DLD1 (cell line): ENCODE measurements around the gene C1orf174.

Experiments
- in situ Hi-C: cut with HindIII; loops from 2 replicates; pipeline ENCODE4 v1.10.0; 2017; ENCODE audit warnings: low sequenced_read_pairs

C1orf174 gene

GRCh38 chr1:3900150-3900968 is at the start of gene C1orf174:
Gene C1orf174 (minus strand): TSS chr1:3900272. CDS start chr1:3900186, 86 bp downstream.
- in situ Hi-C loops: no loop called here

DNA sequence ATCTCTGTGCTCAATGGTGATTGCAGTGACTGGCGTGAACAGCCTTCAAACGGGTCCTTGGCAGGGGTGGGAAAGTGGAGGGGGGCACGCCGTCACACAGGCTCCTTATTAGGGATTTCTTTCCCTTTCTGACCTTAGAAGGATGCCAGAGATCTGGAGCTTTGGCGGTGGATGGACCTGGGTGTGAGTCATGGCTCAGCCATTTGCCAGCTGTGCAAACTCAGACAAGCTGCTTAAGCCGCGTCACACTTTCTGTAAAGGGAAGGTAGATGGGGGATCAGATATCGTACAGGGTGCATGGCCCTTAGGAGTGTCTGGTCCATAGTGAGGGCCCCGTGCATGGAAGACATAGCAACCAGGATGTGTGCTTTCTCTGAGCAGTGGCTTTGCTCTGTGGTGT is 48.3 kb upstream of the C1orf174 start:
- in situ Hi-C loops: no loop called here

DNA sequence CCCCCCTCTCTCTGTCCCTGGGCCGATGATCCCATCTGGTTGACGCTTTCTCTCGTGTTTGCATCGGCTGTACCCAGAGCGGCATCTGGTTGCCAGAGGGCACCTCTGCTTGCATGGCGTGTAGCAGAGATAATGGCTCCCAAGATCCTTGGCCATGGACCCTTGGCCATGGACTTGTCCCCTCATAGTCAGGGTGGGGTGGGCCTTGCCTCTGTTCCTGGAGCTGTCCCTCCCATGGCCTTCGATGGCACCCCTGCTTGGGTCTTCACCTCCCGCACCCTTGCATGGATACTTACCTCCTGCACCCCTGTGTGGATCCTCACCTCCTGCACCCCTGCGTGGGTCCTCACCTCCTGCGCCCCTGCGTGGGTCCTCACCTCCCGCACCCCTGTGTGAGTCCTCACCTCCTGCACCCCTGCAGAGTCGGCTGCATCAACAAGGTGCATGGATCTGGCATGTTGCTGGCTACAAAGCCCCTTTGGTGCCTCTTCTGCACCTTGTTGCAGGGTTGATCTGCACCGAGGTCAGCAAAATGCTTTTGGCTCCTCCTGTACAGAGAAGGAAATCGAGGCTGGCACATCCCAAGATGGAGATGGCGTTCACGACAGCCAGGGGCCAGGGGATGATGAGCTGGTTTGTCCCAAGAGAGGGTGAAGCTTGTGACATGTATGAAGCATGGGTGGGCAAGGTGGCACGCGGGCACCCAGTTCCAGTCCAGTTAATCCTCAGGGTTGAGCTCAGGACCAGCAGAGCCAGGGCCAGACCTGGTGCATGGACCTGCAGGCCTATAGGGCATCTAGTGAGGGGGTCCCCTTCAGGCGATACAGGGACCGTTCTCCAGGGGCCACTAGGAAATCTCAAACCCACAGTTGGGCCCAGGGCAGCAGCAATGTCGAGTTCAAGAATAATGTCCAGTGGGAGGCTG is 46.1 kb upstream of the C1orf174 start:
- in situ Hi-C loops: no loop called here

GRCh38 chr1:3945222-3945621 is 45.1 kb upstream of the C1orf174 start:
- in situ Hi-C loops: no loop called here

DNA sequence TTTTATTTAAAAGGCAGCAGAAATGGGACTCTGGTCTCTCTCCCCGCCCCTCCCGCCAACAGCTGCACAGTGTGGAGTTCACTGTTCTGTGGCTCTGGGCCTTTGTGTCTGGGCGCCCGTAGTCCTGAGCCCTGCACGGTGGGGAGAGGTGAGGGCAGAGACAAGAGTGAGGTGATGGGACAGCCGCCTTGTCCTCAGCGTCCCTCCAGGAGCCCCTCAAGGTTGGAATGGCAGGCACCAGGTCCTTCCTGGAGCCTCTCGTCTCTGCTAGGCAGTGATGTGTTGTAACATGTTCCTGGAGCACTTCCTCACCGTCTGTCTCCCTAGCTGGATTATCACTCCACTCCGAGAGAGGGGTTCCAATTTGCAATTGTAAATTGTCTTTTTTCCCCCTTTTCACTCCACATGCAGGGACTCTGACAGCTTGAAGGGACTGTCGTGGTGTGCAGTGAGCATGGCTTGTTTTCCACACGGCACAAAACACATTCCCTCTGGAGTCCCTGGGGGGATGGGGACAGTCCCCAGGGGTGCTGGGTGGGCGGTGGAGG is 44.6 kb upstream of the C1orf174 start:
- in situ Hi-C loops: no loop called here

DNA sequence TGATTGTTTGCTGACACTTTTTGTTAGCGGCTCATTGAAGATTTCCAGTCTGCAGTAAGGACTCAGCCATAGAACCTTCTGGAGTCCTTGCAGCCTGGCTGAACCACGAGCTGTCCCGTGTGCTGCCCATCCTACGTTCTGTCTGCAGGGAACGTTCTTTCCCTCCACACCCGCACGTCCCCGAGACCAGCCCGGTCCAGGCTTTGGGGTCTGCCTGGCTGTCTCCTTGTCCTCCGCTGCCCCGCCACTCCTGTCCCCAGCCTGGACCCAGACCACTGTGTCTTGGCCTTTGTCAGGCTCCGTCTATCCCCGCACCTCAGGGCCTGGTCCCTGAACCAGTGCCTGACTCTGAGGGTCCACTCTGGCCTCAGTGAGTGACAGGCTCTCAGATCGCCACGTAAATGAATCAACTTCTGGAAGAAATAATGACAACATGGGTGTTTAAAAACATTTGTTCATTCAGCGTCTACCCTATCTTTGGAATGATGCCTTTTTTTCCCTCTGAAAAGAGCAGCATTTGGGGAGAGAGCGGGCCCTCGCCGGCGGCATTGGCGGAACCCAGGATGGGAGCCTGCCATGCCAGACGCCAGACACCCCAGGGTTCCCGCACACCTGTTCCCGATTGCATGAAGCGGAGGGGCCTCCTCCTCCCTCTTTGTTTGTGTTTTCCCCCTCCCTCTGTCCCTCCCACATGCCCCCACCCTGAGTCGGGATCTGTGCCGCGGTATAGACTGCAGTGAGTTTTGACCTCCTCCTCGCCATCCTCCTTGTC is 43.9 kb upstream of the C1orf174 start:
- in situ Hi-C loops: no loop called here

DNA sequence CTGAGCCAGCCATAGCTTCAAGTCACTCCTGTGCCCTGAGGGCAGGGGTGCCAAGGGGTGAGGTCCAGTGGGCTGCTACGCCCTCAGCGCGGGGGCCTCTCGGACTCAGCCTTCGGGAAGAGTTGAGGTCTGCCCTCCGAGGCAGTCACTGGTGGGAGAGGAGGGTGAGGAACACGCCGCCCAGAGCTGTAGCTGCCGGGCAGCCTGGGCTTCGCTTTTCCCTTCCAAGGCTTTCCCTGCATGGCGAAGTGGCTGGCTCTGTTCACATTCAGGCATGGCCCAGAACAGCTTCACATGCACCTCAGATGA is 43.0 kb upstream of the C1orf174 start:
- in situ Hi-C loops: no loop called here

GRCh38 chr1:3942416-3943122 is 42.5 kb upstream of the C1orf174 start:
- in situ Hi-C loops: no loop called here

- in situ Hi-C loops: no loop called here
These were observed 40.8 kb upstream of the C1orf174 start for GRCh38 chr1:3940754-3941345.

DNA sequence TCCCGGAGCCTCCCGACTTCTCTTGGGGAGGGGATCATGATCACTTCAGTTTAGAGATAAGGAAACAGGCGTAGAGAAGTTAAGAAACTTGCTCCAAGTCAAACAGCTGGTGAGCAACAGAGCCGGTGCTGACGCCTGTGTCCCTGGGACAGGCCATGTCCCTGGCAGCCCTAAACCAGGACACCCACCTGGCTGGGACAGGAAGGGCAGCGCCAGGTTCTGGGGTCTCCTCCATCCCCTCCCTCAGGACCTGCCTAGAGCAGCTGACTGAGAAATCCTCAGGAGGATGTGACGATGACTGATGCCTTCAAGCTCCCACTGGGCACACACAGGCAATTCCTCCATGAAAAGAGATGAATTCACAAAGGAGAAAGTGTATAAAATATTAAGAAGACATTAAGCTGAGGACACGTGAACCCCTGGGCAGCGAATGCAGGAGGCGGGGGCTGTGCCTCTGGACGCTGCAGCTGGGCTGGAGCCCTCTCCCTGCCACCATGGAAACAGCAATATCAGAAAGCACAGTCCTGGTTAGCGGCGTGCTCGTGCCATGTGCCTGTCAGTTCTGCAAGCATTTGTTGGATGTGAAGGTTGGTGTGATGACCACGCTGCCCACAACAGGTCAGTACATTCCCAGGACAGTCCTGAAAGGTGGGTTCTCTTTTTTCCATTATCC is 40.1 kb upstream of the C1orf174 start:
- in situ Hi-C loops: no loop called here

GRCh38 chr1:3939242-3940080 is 39.4 kb upstream of the C1orf174 start:
- in situ Hi-C loops: no loop called here

DNA sequence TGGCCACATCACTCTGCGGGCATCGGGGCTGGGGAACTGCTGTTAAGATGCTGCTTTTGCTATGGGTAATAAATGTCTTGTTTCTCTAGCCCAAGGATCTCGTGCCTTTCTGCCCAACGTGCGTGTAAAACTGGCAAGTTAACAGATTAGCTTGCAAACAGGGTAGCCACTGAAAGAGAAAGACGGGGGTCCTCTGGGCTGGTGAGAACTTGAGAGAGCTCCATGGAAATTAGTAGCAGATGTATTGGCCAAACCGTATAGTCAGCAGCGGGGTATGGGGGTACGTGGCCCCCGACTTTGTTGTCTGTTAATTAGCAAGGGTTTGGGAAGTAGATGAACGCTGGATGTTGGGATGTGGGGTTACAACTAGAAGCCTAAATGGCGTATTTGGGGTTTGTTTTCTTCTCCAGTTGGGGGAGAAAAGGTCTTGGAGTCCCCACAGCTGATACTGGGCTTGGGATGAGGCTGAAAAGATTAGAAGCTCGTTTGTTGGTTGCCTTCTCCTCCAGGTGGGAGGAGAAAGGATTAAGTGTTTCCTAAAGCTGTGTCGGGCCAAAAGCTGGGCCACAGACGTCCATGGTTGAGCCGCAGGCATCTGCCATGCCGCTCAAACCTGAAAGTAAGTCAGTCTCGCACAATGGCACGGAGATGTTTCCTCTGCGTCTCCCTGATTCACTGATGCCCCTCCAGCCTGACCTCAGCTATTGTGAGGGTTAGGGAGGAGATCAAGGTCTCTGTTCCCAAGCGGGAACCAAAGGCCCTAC is 32.3 kb upstream of the C1orf174 start:
- in situ Hi-C loops: no loop called here

DNA sequence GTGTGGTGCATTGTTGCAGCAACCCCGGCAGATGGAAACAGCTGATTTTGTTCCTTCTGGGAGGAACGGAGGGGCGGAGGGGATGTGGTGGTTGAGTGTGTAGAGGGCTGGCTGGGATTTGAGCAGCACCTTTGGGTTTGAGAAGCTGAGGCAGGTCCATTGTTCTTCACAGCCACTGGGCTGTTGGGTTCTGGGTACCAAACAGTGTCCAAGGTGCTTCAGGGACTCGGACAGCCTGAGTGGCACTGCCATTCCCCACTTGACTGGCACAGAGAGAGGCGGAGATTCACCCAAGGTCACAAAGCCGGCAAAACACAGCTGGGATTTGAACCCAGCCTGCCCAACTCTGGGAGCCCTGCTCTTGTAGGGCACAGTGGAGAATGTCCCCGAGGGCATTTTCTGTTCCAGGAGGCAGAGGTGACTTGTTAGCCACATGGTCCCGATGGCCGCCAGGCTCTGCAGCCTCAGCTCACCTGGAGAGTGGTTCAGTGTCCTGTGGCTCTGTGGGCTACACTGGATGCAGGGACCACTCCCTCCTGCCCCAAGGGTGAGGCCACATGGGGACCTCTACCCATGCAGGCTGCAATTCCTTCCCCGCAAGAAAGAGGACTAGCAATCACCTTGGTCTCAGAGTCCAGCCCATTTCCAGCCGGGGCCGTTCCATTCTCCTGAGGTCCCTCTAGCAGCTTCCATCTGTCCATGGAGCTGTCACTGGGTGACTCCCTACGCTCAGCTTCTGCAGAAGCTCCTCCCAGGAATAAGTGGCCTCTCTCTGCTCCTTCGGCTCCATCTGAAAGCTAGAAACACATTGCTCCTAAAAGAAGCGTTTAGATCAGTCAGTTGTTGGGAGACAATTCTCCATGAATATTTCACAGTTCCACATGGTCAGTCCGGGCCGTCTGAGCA is 31.2 kb upstream of the C1orf174 start:
- in situ Hi-C loops: no loop called here

GRCh38 chr1:3930301-3931006 is 30.4 kb upstream of the C1orf174 start:
- in situ Hi-C loops: no loop called here

- in situ Hi-C loops: no loop called here
These were observed 29.1 kb upstream of the C1orf174 start for GRCh38 chr1:3929126-3929525.

- in situ Hi-C loops: no loop called here
These were observed 28.5 kb upstream of the C1orf174 start for GRCh38 chr1:3928586-3928985.
